ENCODE data around the gene TCEAL6.

DNA sequence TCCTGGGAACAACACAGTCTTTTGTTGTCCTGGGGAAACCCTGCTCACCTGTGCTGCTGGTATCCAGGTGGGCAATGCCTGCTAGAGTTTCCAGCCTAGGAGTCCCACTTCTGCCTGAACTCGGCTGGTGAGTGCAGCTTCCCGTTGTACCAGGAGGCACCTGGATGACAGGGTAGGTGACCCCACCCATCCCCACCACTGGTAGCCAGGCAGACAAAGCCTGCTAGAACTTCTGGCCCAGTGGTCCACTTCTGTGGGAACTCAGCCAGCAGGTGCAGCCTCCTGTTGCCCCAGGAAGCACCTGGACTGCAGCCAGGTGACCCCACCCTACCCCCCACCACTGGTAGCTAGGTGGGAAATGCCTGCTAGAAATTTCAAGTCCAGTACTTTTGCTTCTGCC, 26.5 kb downstream of the TCEAL6 start:
- TF ChIP-seq, protein P1, sequence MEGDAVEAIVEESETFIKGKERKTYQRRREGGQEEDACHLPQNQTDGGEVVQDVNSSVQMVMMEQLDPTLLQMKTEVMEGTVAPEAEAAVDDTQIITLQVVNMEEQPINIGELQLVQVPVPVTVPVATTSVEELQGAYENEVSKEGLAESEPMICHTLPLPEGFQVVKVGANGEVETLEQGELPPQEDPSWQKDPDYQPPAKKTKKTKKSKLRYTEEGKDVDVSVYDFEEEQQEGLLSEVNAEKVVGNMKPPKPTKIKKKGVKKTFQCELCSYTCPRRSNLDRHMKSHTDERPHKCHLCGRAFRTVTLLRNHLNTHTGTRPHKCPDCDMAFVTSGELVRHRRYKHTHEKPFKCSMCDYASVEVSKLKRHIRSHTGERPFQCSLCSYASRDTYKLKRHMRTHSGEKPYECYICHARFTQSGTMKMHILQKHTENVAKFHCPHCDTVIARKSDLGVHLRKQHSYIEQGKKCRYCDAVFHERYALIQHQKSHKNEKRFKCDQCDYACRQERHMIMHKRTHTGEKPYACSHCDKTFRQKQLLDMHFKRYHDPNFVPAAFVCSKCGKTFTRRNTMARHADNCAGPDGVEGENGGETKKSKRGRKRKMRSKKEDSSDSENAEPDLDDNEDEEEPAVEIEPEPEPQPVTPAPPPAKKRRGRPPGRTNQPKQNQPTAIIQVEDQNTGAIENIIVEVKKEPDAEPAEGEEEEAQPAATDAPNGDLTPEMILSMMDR (IDR thresholded peaks at IDR 0.05) = no peak
- TF ChIP-seq POLR2A (IDR thresholded peaks at IDR 0.05) (no peak), POLR2AphosphoS5 (IDR thresholded peaks at IDR 0.05; ENCODE audit: insufficient read depth in 1 of 2, low read depth in 1 of 2) (no peak)

Measured in vagina (tissue), 2 donors.